Measurements from ENCODE around the gene DUOX1.

DNA sequence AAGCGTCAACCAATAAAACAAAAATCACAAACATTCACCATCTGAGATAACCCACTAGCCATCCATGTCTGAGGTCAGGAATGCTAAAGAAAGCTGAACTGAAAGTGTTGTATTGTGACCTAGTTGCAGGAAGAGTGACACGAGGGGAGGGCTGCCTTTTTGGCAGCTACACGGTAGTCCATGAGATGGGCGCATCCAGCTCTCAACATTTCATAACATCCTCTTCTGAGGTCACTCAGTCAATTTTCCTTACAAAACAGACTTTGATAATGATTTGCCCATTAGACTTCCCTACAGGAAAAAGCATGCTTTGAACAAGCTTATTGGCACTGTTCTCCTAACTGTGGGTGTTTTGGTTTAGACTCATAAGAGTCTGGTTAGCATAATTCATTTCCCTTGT is 73.4 kb downstream of the DUOX1 start:
- TF ChIP-seq, protein P1, sequence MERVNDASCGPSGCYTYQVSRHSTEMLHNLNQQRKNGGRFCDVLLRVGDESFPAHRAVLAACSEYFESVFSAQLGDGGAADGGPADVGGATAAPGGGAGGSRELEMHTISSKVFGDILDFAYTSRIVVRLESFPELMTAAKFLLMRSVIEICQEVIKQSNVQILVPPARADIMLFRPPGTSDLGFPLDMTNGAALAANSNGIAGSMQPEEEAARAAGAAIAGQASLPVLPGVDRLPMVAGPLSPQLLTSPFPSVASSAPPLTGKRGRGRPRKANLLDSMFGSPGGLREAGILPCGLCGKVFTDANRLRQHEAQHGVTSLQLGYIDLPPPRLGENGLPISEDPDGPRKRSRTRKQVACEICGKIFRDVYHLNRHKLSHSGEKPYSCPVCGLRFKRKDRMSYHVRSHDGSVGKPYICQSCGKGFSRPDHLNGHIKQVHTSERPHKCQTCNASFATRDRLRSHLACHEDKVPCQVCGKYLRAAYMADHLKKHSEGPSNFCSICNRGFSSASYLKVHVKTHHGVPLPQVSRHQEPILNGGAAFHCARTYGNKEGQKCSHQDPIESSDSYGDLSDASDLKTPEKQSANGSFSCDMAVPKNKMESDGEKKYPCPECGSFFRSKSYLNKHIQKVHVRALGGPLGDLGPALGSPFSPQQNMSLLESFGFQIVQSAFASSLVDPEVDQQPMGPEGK (CRISPR knock-in tag; IDR thresholded peaks at IDR 0.05; ENCODE audit: borderline replicate concordance) = no peak
- no peak for TF ChIP-seq ZNF70 (CRISPR knock-in tag; IDR thresholded peaks at IDR 0.05)
- no peak for TF ChIP-seq SNAI2 (CRISPR knock-in tag; IDR thresholded peaks at IDR 0.05)
- TF ChIP-seq, protein P2, sequence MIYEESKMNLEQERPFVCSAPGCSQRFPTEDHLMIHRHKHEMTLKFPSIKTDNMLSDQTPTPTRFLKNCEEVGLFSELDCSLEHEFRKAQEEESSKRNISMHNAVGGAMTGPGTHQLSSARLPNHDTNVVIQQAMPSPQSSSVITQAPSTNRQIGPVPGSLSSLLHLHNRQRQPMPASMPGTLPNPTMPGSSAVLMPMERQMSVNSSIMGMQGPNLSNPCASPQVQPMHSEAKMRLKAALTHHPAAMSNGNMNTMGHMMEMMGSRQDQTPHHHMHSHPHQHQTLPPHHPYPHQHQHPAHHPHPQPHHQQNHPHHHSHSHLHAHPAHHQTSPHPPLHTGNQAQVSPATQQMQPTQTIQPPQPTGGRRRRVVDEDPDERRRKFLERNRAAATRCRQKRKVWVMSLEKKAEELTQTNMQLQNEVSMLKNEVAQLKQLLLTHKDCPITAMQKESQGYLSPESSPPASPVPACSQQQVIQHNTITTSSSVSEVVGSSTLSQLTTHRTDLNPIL (CRISPR knock-in tag; IDR thresholded peaks at IDR 0.05; ENCODE audit: low read depth) = no peak
- no peak for TF ChIP-seq ISL1 (CRISPR knock-in tag; IDR thresholded peaks at IDR 0.05)
- TF ChIP-seq GLIS3 (CRISPR knock-in tag; IDR thresholded peaks at IDR 0.05) = no peak
- TF ChIP-seq BACH2 (CRISPR knock-in tag; IDR thresholded peaks at IDR 0.05; ENCODE audit: borderline replicate concordance) = no peak
- TF ChIP-seq ARNTL (CRISPR knock-in tag; IDR thresholded peaks at IDR 0.05; ENCODE audit: borderline replicate concordance, low read depth) = no peak
- no peak for TF ChIP-seq ZC3H10 (CRISPR knock-in tag; IDR thresholded peaks at IDR 0.05)
- TF ChIP-seq ZFP3 (CRISPR knock-in tag; IDR thresholded peaks at IDR 0.05) = no peak
- TF ChIP-seq RARB (CRISPR knock-in tag; IDR thresholded peaks at IDR 0.05) = no peak
- TF ChIP-seq ZFP30 (CRISPR knock-in tag; IDR thresholded peaks at IDR 0.05) = no peak
- TF ChIP-seq CSDC2 (CRISPR knock-in tag; IDR thresholded peaks at IDR 0.05) = no peak

Measured in SK-N-SH treated with all-trans-retinoic acid at 6 μM for 48 hours (cell line).